IPS-18c (cell line): ENCODE measurements around the gene CC2D2A.
"Not testable (repeated sequence)": the region's sequence is repeated elsewhere in the genome, so short reads cannot be mapped to it uniquely, and the experiment has no call there.

Source experiments
- H3K4me3 ChIP-seq: 2 replicates; pipeline ENCODE4 v1.7.0; 2013; ENCODE audit warnings: low read depth, mild to moderate bottlenecking, low read length, moderate library complexity; ENCODE audit not compliant: insufficient read depth
- H3K9me3 ChIP-seq: one replicate; pipeline ENCODE4 v1.6.1; 2013; ENCODE audit warnings: mild to moderate bottlenecking, low read length, moderate library complexity; ENCODE audit not compliant: control insufficient read depth, insufficient read depth

CC2D2A gene

DNA sequence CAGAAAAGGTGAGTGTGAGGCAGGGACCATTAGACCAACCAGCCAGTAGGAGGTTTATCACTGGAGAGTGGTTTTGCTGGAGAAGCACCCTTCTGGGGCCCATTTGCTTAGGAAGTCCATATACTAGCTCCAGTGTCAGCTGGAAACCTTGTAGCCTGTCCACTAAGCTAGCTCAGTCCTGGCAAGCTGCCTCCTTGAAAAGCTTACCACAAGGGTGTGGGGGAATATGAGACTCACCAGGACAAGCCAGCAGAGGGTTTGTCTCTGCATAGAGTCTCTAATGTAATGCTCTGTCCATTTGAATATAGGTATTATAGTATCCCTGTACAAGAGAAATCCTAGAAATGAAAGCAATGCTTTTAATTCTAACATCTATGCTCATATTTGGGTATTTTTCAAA lies 99.1 kb downstream of the CC2D2A start:
- Histone ChIP-seq H3K4me3 (no peak overlapping the region), H3K9me3 (no peaks in the 10 kb centered on the region)

DNA sequence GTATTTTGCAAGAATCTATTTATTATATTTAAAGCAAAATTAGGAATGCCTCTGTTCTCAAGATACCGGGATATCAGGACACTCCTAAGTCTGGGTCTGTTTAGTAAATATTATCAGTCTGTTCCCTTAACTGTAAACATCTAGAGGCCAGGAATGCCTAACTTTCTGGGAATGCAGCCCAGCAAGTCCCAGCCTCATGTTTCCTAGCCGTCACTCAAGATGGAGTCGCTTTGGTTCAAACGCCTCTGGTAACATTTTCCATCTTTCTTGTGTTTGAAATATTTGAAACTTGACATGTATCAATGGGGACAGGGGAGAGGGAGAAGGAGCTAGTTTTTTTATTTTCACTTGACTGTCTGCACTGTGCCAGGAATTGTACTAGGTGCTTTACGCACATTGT lies 100.1 kb downstream of the CC2D2A start:
- Histone ChIP-seq H3K9me3 (no peaks in the 10 kb centered on the region), H3K4me3 (no peak overlapping the region)

- Histone ChIP-seq H3K4me3 (no peak overlapping the region), H3K9me3 (no peaks in the 10 kb centered on the region)
These were observed 106.3 kb downstream of the CC2D2A start for GRCh38 chr4:15575966-15576365.

- Histone ChIP-seq H3K4me3 (no peak overlapping the region), H3K9me3 (no peaks in the 10 kb centered on the region)
These were observed 107.8 kb downstream of the CC2D2A start for GRCh38 chr4:15577508-15577907.

- no peaks in the 10 kb centered on the region for H3K9me3 ChIP-seq
- no peak overlapping the region for H3K4me3 ChIP-seq
These were observed 115.1 kb downstream of the CC2D2A start for GRCh38 chr4:15584785-15585184.

DNA sequence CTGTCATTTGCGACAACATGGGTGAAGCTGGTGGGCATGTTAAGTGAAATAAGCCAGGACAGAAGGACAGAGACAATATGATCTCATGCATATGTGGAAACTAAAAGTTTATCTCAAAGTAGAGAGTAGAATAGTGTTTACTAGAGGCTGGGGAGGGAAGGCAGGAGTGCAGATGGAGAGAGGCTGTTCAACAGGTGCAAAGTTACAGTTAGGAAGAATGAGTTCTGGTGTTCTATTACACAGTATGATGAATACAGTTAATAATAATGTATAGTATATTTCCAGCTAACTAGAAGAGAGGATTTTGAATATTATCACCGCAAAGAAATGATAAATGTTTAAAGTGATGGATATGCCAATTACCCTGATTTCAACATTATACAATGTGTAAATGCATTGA lies 115.6 kb downstream of the CC2D2A start:
- H3K4me3 ChIP-seq: no peak overlapping the region

DNA sequence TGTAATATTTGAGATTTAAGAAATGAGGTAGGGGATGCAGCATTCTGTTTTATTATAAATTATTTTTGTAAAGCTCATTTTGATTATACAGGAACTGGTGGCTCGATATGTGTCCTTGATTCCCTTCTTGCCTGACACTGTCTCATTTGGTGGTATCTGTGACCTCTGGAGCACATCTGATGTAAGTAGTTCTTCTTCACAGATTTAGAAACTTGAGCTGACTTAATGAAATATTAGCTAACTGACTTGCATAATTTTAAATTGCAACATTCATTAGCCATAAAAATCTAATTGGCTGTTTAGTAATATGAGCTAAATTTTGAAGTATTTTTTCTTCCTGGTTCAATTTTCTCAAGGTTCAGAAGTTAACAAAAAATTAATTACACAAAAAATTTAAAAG lies 116.4 kb downstream of the CC2D2A start:
- H3K4me3 ChIP-seq: no peak overlapping the region
- H3K9me3 ChIP-seq: no peaks in the 10 kb centered on the region

More for the DNA sequence above, 115.6 kb downstream of the CC2D2A start:
- no peaks in the 10 kb centered on the region for H3K9me3 ChIP-seq

- Histone ChIP-seq H3K9me3 (no peaks in the 10 kb centered on the region), H3K4me3 (no peak overlapping the region)
These were observed 118.0 kb downstream of the CC2D2A start for GRCh38 chr4:15587649-15588048.

DNA sequence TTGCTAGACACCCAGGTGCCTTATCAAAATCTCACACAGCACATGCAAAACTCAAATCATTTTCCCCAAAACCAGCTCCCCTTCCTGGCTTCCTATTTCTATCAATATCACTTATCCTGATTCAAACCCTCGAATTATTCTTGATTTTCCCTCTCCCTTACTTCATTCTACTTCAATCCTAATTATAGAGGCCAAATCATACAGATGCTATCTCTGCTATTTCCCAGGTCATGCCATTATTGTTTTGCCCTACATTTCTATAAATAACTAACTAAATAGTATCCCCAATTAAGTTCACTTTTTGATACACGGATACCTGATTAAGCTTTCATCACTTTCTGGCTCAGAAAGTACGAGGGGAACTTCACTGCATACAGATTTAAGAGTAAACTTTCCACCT lies 123.1 kb downstream of the CC2D2A start:
- Histone ChIP-seq H3K4me3 (no peak overlapping the region), H3K9me3 (no peaks in the 10 kb centered on the region)

- Histone ChIP-seq H3K4me3 (no peak overlapping the region), H3K9me3 (no peaks in the 10 kb centered on the region)
These were observed 129.0 kb downstream of the CC2D2A start for GRCh38 chr4:15598644-15599043.

DNA sequence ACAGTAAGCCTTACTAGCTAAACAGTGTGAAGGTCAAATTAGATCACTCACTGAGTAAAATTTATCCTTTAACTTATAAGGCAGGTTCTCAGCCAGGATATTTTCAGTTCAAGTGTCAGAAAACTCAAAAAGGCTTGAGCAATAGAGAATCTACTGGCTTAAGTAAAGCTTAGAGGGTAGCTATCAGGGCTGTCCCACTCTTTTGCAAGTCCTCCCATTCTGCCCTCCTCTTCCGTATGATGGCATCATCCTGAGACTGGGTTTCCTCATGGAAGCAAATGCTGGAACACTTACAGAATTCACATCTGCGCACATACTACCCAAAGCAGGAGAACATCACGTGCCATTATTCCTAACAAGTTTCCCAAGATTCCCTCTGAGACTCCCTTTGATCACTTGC lies 130.5 kb downstream of the CC2D2A start:
- H3K4me3 ChIP-seq: no peak overlapping the region
- no peaks in the 10 kb centered on the region for H3K9me3 ChIP-seq

DNA sequence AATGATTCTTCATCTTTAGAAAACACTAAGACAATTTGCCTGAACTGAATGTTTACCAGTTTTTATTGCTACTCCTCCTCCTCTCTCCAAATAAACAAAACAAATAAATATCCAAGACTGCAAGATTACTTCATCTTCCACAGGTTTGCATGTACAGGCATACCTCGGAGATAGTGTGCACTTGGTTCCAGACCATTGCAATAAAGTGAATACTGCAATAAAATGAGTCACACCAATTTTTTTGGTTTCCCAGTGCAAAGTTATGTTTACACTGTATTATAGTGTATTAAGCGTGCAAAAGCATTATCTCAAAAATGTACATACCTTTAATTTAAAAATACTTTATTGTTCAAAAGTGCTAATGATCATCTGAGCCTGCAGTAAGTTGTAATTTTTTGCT lies 132.2 kb downstream of the CC2D2A start:
- Histone ChIP-seq H3K4me3 (no peak overlapping the region), H3K9me3 (no peaks in the 10 kb centered on the region)

GRCh38 chr4:15605537-15605936 lies 135.9 kb downstream of the CC2D2A start:
- H3K9me3 ChIP-seq: no peaks in the 10 kb centered on the region
- no peak overlapping the region for H3K4me3 ChIP-seq

- H3K9me3 ChIP-seq: no peaks in the 10 kb centered on the region
- no peak overlapping the region for H3K4me3 ChIP-seq
These were observed 141.2 kb downstream of the CC2D2A start for GRCh38 chr4:15610855-15611254.

- Histone ChIP-seq H3K9me3 (no peaks in the 10 kb centered on the region), H3K4me3 (no peak overlapping the region)
These were observed 142.5 kb downstream of the CC2D2A start for GRCh38 chr4:15612136-15612535.

- not testable (repeated sequence) for H3K9me3 ChIP-seq
These were observed 145.2 kb downstream of the CC2D2A start for GRCh38 chr4:15614891-15615290.

GRCh38 chr4:15617407-15617806 lies 147.7 kb downstream of the CC2D2A start:
- H3K9me3 ChIP-seq, H3K4me3 ChIP-seq: not testable (repeated sequence)

More at GRCh38 chr4:15614891-15615290, 145.2 kb downstream of the CC2D2A start:
- not testable (repeated sequence) for H3K4me3 ChIP-seq

GRCh38 chr4:15636818-15637217 lies 167.1 kb downstream of the CC2D2A start:
- no peak overlapping the region for H3K4me3 ChIP-seq
- no peaks in the 10 kb centered on the region for H3K9me3 ChIP-seq

DNA sequence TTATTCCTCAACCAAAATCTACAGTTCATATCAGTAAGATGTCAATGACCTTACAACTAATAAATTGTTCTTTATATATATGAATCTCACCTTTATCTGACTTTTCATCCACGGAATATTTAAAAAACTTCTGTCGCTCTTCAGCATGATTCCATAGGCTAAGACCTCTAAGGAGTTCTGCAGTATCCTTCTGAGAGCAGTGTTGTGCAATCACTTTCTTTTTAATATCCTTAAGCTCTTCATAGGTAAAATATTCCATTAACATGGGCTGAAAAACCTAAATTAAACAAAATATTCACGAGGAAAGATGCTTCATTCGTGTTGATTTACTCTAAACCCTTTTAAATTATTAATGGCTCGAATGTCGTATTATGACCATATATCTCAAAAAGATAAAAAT lies 168.7 kb downstream of the CC2D2A start:
- no peaks in the 10 kb centered on the region for H3K9me3 ChIP-seq
- no peak overlapping the region for H3K4me3 ChIP-seq

DNA sequence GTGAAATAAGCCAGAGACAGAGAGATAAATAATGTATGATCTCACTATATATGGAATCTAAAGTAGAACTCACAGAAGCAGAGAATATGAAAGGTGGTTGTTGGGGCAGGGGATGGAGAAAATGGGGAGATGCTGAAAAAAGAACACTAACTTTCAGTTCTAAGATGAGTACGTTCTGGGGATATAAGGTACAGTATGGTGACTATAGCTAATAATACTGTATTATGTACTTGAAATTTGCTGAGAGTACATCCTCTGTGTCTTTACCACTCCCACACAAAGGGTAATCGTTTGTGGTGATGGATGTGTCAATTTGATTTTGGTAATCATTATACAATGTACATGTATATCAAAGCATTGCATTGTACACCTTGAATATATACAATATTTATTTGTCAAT lies 178.9 kb downstream of the CC2D2A start:
- H3K4me3 ChIP-seq: no peak overlapping the region
- H3K9me3 ChIP-seq: no peaks in the 10 kb centered on the region
